IPS DF 19.7 (cell line): Measurements from ENCODE around the gene EHD4.
A peak's percentile ranks its signal among the peaks of the same experiment; 100 is the strongest.

ENCODE experiments used
- DNase-seq: peaks from one replicate; pipeline ENCODE4 v3.0.0-alpha.2; 2013; ENCODE audit warnings: low read depth, low spot score

EHD4 gene

DNA sequence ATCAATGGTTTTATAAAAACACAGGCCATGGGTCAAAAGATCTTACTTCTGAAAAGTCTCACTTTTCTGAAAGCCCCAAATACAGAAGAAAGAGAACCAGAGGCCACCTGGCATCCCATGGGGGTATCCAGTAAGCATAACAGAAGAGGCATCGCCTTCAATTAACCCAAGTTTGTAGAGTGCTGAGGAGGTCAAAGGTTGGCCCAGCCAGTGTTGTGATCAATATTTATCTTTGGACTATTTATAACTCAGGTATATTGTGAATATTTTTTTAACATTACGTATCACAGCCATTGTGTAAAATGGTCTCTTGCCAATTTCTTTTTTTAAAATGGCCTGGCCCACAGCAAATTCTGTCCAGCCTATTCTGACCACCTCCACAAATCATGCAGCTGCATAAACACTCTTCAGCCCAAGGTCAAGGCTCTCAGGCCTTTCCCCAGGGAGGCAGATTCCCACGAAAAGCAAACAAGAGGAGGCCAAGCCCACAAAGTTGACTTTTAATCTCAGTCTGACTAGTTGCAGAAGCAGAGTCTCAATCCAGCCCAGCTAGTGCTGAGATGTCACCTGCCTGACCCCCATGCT is 52.3 kb downstream of the EHD4 start:
- DNase-seq: no peak

DNA sequence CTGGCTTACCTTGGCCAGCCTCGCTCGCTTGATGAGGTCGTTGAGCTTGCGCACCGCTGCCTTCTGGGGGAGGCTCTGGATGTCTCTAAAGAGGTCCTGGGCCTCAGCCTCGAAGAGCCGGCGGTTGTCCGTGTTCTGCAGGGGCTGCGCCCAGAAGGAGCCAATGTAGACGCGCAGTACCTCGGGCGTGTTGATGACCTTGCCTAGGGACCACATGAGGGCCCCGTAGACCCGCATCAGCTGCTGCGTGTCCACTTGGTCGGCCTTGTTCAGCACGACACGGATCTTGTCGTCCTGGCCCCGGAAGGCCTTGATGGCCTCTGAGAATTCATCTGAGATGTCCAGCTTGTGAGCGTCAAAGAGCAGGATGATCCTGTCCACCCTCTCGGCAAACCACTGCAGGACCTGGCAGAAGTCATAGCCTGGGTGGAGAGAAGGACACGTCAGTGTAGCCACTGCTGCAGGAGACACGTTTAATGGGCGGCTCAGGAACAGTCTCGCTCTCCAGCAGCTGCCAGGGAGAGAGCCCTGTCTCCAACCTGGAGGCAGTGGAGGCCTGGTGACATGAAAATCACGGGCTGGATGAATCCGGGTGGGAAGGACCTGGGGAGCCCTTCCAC is 53.0 kb downstream of the EHD4 start:
- no peak for DNase-seq

DNA sequence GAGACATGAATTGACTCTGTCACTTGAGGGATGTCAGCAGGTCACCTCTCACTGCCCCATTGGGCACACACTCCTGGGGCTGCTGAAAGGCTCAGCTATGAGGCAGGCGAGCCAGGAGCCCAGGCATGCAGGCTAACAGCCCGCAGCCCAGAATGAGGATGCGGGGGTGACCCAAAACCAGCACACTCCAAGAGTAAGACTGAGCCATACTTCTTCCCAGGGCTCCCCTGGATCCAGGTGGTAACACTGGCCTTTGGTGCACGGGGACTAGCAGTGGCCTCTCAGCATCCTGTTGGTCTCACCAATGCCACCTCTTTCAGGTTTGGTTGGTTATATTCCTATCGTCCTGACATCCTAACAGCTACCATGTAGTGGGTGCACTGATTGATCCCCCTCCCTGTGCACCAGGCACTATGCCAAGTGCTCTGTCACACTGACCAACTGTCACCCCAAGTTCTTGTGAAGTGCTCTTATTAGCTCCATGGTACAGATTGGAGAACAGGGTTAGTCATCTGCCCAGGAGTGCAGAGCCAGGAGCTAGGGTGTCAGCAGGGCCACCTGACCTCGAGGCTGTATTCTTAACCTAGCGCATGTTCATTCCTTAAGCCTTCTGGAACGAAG is 53.7 kb downstream of the EHD4 start:
- no peak for DNase-seq

DNA sequence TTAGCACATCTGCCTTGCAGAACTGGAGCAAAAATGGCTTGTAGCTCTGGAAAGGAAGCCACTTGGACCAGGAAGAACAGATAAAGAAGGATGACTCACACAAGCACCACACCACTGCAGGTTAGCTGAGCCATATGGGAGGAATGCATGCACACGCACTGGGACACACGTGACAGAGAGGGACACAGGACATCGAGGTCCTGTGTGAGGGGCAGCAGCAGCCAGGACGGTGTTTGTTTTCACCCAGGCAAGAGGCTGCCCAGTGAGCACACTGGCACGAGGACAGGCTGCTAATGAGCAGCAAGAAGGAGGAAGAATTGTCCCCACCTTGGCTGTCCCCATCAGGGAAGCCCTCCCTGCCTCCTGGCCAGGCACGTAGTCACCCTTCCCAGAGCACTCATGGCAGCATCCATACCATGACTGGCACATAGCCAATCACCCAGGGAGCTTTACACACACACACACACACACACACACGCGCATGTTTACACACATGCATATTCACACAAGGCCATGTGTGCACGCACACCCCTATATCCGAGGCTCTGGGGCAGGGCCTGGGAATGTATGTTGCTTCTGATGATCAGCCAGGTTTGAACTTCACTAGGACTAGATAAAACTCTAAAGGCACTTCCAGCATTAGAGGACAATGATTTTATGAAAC is 54.5 kb downstream of the EHD4 start:
- DNase-seq: no peak

DNA sequence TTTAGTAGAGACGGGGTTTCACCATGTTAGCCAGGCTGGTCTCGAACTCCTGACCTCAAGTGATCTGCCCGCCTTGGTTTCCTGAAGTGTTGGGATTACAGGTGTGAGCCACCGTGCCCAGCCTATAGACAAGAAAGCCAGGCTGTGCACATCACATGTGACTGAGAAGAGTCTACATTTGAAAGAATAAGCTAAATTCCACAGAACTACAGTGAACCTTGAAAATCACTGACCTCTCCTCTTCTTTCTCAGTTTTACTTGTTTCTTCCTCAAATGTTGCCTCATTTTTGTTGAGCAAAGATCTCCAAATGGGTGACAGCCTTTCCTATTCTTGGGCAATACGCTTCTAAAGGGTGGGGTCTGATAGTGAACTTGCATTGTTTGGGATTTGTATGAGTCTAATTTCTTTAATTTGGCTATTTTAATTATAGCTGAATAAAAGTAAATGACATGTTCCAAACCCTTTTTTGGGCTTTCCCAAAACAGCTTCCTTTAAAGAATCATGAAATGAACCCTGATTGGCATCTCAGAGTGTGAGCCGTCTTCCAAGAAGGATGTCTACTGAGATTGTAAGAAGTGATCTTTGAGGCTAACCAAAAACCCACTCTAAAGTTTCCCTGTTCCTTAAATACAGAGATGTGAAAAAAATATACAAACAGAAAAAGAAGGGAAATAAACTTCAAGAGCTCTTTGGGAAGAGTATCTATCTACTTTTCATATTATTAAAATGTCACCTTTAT is 56.9 kb downstream of the EHD4 start:
- DNase-seq: no peak

DNA sequence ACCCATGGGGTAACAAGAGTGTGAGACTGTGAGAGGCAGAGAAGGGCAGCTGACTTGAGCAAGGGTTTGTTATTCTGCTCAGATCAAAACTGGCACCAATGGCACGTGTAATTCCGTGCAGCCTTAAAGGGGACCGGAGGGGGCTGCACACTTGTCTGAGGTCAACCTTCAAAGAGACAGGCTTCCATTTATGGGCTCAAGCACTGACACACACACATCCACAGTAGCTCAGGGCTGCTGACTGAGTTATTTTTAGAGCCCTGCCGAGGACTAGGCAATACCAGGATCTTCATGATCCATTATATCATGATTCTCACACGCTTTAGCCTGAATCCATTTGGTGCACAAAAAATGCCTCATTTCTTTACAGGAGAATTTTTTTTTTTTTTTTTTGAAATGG is 57.9 kb downstream of the EHD4 start:
- DNase-seq: no peak

GRCh38 chr15:41913256-41913655 is 59.1 kb downstream of the EHD4 start:
- no peak for DNase-seq

DNA sequence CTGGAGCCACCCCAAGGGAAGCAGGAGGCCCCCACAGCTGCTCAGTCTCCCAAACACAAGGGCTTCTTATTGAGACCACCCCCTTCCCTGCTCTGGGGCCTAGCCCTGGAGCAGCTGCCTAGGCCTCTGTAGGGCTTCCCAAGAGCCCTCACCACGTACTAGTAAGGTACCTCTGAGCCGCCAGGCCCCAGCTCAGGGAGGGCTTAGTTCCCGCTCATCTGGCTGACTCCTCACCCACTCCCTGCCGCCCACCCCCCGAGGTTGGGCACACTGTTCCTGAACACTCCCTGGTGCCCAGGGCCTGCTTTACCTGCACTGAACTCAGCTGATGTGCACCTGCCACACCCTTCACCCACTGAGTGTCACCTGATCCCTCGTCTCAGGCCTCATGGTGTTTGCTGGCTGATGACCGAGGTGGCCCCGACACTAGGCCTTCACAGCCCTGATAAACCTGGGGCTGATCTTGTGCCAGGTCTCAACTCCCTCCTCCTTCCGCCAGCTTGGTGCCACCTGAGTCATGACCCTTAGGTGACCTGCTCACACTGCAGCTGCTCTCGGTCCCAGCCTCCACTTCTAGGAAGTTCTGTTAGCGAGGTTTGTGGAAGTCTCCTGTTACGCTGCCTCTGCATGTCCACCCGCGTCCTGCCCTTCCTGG is 60.5 kb downstream of the EHD4 start:
- no peak for DNase-seq

GRCh38 chr15:41908736-41909461 is 63.5 kb downstream of the EHD4 start:
- no peak for DNase-seq

GRCh38 chr15:41907141-41907540 is 65.2 kb downstream of the EHD4 start:
- DNase-seq: no peak

DNA sequence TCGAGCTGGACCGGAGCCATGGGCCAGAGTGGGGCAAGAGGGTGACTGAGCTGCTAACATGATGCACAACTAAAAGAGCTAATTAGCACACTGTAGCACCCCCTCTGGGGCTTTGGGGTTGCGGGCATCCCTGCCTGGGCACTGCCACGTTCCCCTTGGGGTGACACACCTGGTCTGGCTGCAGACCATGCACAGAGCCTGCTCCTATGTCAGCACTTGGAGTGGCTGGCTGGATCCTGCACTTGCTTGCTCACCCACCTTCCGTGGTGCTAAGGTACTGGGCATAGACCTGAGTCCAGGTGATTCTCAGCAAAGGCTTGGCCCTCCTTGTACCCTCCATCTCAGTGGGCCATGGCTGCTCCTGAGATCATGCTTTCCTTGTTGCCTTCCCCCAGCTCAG is 65.7 kb downstream of the EHD4 start:
- DNase-seq: no peak

- DNase-seq: no peak
Observed at GRCh38 chr15:41905036-41905793, 67.1 kb downstream of the EHD4 start.

- peak; percentile 30 for DNase-seq
Observed at GRCh38 chr15:41904541-41905005, 67.8 kb downstream of the EHD4 start.

DNA sequence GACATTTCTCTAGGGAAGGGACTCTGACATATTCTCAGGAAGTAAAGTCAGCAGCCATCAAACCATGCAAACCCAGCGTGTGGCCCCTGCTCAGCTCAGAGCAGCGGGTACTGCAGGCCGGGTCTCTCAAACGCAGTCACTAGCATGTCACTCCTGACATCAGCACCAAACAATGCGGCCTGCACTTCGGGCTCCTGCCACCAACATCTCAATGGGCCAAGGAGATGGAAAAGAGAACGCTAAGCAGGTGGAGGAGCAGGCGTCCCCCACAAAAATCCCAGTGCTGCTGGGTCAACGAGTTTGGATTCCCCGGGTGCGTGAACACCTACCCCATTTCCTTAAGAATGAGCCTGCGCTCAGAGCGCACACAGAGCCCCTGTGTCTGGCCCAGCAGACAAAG is 68.6 kb downstream of the EHD4 start:
- no peak for DNase-seq

DNA sequence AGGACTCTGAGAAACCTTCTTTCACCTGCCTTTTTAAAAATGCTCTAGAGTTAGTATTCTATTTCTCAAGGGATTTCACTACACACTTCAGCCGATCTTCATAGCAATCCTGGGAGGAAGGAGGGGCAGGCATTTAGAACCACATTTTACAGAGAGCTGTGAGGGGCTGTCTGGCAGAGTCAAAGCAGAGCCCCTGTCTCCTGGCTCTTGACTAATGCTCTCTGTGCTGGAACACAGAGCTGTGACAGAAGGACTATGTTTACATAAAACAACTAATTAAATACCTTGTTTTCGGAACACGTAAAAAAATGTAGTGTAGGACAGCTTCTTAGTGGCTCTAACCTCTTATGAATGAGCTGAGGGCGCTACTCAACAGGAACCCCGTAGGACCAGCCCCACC is 70.9 kb downstream of the EHD4 start:
- no peak for DNase-seq

DNA sequence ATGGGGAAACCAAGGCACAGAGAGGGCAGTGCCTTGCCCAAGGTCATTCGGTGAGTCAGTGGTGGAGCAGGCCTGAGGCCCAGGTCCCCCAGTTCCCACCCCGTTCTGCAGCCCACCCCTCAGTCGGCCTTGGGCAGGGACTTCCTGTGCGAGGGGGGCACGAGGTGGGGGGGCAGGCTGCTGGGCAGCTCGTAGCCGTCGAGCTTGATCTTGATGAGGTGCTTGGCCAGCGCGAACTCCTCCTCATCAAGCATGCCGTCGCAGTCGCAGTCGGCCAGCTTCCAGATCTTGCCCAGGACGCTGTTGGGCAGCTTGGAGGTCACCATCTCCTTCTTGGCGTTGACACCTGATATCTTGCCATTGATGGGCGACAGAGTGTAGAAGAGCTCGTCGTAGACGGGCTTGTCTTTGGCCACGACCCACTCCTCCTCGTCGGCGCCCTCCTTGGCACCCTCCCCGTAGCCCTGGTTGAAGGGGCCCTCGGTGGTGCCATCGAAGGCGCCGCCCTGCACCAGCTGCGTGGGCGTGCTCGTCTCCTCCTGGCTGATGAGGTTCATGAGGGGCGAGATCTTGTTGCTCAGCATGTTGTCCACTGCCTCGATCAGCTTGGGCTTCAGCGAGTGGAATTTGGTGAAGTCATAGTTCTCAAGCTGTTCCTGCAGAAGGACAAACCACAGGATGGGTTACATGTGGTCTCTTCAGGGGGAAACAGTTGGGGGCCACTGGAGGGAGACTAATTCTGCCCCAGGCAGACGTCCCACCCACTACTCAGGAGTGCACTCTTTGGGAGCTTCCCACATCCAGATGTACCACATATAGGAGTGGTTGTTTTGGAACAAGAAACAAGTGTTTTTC is 71.6 kb downstream of the EHD4 start:
- DNase-seq: no peak

- DNase-seq: no peak
Observed at GRCh38 chr15:41899854-41900442, 72.4 kb downstream of the EHD4 start.

GRCh38 chr15:41897363-41897799 is 75.0 kb downstream of the EHD4 start:
- DNase-seq: no peak

GRCh38 chr15:41896566-41896965 is 75.8 kb downstream of the EHD4 start:
- no peak for DNase-seq
